GM19397 (cell line): ENCODE measurements around the gene BIN2.
"Not testable (repeated sequence)": the region's sequence is repeated elsewhere in the genome, so short reads cannot be mapped to it uniquely, and the experiment has no call there.

Source experiments
- ATAC-seq: cut with Tn5 transposase; IDR thresholded peaks from one replicate; pipeline ENCODE4 v1.9.1; 2021; ENCODE audit warnings: mild to moderate bottlenecking, moderate library complexity; ENCODE audit not compliant: unreplicated experiment

BIN2 gene

GRCh38 chr12:51346581-51346980 lies 22.6 kb upstream of the BIN2 start, which contains the start of gene CELA1:
Gene CELA1, minus strand, starts transcription at chr12:51346679. Its CDS starts 41 bp downstream, at chr12:51346638.
- ATAC-seq: no peak

DNA sequence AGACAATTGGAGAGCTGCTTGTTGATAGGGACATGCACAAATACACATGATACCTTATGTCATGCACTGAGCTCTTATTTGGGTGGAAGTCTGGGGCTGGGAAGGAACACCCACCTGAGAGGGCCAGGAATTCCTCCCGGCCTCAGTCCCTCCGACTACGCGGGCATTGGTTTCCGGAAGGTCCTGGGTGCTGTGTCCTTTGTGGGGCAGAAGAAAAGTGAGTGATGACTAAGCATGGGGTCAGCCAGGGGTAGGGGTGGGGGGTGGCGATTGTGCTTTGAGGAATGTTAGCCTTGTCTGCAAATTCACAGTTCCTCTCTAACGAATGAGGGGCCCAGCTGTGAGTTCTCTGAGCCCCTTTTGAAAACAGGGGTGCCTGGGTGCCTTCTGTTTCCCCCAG lies 21.7 kb upstream of the BIN2 start:
- no peak for ATAC-seq

GRCh38 chr12:51343201-51343600 lies 19.2 kb upstream of the BIN2 start:
- no peak for ATAC-seq

DNA sequence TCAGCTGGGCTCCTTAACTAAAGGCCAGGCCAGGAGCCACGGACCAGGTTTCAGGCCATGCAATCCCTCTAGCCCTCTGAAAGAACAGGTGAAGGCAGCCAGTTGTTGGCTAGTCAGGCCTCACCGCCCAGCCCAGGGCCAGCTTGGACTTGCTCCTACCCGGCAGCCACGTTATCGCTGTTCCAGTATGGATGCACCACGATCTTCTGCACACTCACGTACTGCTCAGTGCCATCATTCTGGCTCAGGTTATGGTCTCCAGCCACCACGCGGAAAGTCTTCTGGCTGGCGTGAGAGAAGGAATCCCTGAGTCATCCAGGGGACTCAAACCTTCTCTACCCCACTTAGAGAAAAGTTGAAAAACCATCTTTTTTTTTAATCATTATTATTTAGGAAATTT lies 18.4 kb upstream of the BIN2 start:
- ATAC-seq: no peak

GRCh38 chr12:51341251-51342007 lies 17.5 kb upstream of the BIN2 start:
- no peak for ATAC-seq

DNA sequence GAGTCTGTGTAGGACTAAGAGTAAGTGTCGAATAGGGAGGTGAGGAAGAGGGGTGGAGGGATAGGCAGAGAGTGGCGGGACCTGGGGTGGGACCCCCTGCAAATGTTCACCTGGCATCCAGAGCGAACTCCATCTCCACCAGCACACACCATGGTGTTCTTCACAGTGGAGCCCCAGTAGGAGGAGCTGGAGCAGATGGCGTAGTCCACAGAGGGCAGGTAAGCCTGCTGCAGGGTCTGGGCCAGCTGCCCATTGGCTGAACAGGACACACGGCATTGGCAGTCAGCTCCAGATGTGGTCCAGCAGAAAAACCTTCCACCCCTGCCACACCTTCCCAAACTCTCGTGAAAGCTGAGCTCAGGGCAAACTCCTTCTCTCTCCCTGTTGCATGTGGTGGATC lies 15.8 kb upstream of the BIN2 start:
- ATAC-seq: no peak

- not testable (repeated sequence) for ATAC-seq
These were observed 13.4 kb upstream of the BIN2 start for GRCh38 chr12:51337336-51337735.

DNA sequence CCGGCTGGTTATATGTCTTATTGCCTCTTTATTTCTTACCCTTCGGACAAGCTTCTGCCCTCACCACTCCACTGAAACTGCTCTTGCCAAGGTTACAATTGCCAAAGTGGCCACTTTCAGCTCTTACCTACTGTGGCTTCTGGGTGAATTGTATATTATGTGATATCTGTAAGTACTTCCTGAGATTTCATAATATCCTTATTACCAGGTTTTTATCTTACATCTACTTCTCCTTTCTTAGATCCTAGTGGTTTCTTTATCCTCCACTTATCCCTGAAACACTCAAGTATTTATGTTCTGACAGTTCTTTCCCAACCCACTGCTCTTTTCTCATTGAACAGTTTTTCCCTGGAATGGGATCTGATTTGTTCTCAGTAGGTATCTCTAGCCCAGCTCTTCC lies 12.0 kb upstream of the BIN2 start:
- ATAC-seq: no peak

DNA sequence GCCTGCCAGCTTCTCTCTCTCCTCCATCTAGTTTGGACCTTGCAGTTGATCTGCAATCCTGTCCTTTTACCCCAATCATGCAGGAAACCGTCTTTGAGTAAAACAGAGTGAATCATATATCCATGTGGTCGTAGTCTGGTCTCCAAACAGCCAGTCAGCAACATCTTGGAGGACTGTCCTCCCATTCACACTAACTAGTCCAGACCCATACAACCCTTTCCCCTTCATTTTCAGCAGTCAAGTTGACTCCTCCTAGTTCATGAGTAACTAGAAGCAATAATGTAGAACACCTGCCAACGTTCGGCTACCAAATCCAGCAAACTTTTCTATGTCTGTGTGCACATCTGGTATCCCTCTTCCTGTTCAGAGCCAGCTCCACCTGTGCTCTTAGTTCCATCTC lies 10.8 kb upstream of the BIN2 start:
- no peak for ATAC-seq

DNA sequence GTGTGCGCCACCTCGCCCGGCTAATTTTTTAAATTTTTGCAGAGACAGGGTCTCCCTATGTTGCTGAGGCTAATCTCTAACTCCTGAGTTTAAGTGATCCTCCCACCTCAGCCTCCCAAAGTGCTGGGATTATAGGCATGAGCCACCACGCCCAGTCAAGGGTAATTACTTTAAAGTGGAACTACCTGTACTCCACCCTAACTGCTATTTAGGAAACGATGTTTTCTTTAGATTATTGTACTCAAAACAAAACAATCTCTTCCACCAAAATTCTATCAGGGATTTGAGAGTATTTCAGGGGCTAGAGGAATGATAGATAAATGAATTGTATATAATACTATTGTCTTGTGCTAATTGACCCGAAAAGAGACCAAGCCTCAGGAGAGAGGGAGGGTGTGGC lies 9.6 kb upstream of the BIN2 start:
- no peak for ATAC-seq

- ATAC-seq: no peak
These were observed 6.2 kb upstream of the BIN2 start for GRCh38 chr12:51330186-51330585.

DNA sequence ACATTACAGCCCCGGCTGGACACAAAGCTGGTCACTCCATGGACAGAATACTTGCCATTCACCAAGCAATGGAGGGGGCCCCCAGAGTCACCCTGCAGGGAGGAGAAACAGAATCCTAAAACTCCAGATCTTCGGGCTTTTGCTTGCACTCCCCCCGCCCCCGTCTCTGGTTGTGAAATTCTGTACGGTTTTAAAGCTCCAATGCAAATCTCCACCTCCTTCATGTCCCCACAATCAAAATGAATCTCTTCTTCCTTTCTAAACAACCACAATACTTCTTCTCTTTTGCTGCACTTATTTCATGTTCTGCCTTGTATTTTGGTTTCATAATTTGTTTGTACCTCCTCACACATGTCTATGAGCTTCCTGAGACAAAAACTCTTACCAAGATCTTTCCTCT lies 5.8 kb upstream of the BIN2 start:
- ATAC-seq: no peak

DNA sequence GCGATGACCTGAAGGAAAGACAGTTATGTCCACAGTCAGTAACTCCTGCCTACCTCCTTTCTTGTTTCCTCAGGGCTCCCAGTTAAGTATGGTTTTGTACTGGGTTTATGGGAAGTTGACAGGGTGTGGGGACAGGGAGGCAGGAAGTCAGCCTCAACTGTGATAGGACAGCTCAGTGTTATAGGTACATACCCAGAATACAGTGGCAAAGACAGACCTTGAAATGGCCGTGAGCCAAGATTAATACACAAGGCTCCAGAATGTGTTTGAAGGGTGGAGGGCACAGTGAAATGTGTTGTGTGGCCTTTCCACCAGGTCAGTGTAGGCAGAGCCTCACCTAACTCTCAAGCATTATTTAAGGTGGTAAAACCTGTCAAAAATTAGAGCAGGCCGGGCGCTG lies 4.6 kb upstream of the BIN2 start:
- ATAC-seq: no peak

DNA sequence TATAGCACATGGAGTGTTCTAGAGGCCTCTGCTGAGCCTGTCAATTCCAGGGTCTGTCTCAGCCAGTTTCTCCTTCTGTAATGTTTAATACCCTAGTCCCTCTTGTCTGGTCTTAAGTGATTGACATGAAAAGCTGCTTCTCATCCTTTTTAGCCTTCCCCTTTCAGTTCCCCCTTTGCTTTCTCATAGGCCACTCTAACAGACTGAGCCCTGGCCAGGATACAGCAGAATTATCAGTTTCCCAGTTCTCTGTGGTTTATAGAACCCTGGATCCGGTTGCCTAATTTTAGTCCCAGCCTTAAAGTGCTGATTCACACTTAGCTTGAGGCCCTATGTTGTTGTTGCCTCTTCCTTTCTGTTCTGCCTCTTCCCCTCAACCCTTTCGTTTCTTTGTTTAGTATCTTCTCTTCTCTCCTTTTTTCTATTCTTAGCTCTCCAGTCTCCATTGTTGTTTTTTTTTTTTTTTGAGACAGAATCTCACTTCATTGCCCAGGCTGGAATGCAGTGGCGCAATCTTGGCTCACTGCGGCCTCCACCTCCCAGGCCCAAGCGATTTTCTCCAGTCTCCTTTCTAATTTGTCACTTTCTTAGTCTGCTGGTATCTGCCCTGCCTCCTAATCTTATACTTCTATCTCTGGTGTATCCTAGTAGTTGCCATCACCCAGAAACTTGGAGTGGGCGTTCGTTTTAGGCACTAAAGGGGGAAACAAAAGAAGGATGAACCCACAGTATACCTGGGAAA lies 2.9 kb upstream of the BIN2 start:
- ATAC-seq: peak; percentile 34

- ATAC-seq: no peak
These were observed 979 bp upstream of the BIN2 start for GRCh38 chr12:51324953-51325352.

GRCh38 chr12:51323317-51323960 lies 535 bp downstream of the BIN2 start:
- peak; percentile 3 for ATAC-seq

GRCh38 chr12:51322452-51322851 lies 1.5 kb downstream of the BIN2 start:
- ATAC-seq: no peak

DNA sequence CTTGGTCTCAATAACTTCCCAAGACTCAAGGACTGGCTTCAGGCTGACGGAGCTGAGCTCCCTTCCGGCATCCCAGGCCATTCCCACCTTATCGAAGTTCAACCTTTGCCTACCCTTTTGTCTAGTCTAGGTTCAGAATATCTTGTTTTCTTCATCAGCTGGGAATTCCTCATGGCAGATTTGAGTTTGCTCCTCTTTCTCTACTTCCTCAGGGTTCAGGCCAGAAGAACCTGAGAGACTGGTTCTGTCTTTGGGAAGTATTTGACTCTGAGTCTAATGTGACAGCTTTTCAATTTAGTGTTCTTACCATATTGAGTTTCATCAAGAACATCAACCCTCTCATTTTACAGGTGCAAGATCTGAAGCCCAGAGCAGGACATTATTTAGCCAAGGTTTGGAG lies 2.1 kb downstream of the BIN2 start:
- no peak for ATAC-seq

GRCh38 chr12:51320695-51321320 lies 3.2 kb downstream of the BIN2 start:
- ATAC-seq: no peak

- ATAC-seq: no peak
These were observed 3.7 kb downstream of the BIN2 start for GRCh38 chr12:51320311-51320694.

- ATAC-seq: no peak
These were observed 5.0 kb downstream of the BIN2 start for GRCh38 chr12:51318846-51319599.
